Esophagus squamous epithelium (tissue), 5 donors: ENCODE results near the gene CTPS2. TPM values are rescaled to one million over a fixed set of nuclear protein-coding genes. Genes with fewer than 3 reads are reported as not detected.
"Not testable (repeated sequence)": the region's sequence is repeated elsewhere in the genome, so short reads cannot be mapped to it uniquely, and the experiment has no call there.

Experiments
- DNase-seq: peaks from one replicate; lab custom pipeline; 2025; lab: John Stamatoyannopoulos, UW
- H3K27ac ChIP-seq, 4 donors: fragments of 200-600 bp; sonication (generic); one replicate each; pipeline ENCODE4 v1.5.1; 2016 to 2019; ENCODE audit warnings: mild to moderate bottlenecking in 1 of 4
- H3K27me3 ChIP-seq, 4 donors: fragments of 200-600 bp; sonication (generic); 1 replicate in 3 of 4; 2 replicates in 1 of 4; pipeline versions ENCODE4 v1.5.1 to v1.6.0; 2017 to 2021; ENCODE audit warnings: antibody characterized with exemption in 1 of 4
- H3K36me3 ChIP-seq, 3 donors: fragments of 200-600 bp; sonication (generic); one replicate each; pipeline ENCODE4 v1.5.1; 2016 to 2019
- H3K4me1 ChIP-seq, 3 donors: fragments of 200-600 bp; sonication (generic); one replicate each; pipeline ENCODE4 v1.5.1; 2017 to 2019
- H3K4me3 ChIP-seq, 4 donors: fragments of 200-600 bp; sonication (generic); 1 replicate in 3 of 4; 2 replicates in 1 of 4; pipeline ENCODE4 v1.5.1; 2016 to 2019; ENCODE audit warnings: mild to moderate bottlenecking in 2 of 4, moderate library complexity in 1 of 4
- H3K9me3 ChIP-seq, 3 donors: fragments of 200-600 bp; sonication (generic); one replicate each; pipeline ENCODE4 v1.5.1; 2016 to 2019
- POLR2A ChIP-seq, 4 donors: fragments of 450-650 bp; IDR thresholded peaks; one replicate each; pipeline ENCODE4 v1.6.1; 2017; ENCODE audit warnings: antibody characterized with exemption in 4 of 4, mild to moderate bottlenecking in 4 of 4, moderate library complexity in 3 of 4
- WGBS, 2 donors: methylation state at CpG; one replicate each; pipeline ENCODE4 v1.1.5; 2018; 5-methylcytosine and 5-hydroxymethylcytosine counted together
- intact Hi-C: fragments of 100-400 bp; cut with DNase I; formaldehyde crosslinking; loops from one replicate; pipeline ENCODE4 v1.15.0; 2022
- total RNA-seq, 4 donors: library from RNA; depleted of rRNA; stranded (reverse); fragments of >200 nt; gene quantifications; one replicate each; pipeline ENCODE4 v1.1.0, GENCODE V29; 2016
- TF ChIP-seq, protein P1 (sequence below), 6 experiments: fragments of 450-650 bp in 4 of 6; fragments of 200-600 bp in 2 of 6; sonication (generic) in 2 of 6; IDR thresholded peaks; one replicate each; pipeline ENCODE4 v1.5.1; 2016 to 2019; ENCODE audit warnings: antibody characterized with exemption in 6 of 6, mild to moderate bottlenecking in 4 of 6, moderate library complexity in 4 of 6
- donor health status: DM: yes; HTN: yes; CAD: no.

The CTPS2 gene
- total RNA-seq, 4 donors from 2014 or later: 4.1 to 9.7 (median 6.3) TPM

DNA sequence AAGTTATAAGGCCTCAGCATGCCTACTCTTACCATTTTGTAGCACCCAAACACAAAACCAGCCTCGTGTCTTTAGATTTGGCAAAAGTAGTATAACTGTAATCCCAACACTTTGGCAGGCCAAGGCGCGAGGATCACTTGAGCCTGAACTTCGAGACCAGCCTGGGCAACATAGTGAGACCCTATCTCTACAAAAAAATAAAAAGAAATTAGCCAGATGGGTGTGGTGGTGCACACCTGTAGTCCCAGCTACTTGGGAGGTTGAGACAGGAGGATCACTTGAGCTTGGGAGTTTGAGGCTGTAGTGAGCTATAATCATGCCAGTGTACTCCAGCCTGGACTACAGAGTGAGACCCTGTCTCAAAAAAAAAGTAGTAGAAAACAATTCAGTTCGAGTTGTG is 24.6 kb upstream of the CTPS2 start:
- no peak for TF ChIP-seq POLR2A (IDR thresholded peaks at IDR 0.05)
- TF ChIP-seq, protein P1, sequence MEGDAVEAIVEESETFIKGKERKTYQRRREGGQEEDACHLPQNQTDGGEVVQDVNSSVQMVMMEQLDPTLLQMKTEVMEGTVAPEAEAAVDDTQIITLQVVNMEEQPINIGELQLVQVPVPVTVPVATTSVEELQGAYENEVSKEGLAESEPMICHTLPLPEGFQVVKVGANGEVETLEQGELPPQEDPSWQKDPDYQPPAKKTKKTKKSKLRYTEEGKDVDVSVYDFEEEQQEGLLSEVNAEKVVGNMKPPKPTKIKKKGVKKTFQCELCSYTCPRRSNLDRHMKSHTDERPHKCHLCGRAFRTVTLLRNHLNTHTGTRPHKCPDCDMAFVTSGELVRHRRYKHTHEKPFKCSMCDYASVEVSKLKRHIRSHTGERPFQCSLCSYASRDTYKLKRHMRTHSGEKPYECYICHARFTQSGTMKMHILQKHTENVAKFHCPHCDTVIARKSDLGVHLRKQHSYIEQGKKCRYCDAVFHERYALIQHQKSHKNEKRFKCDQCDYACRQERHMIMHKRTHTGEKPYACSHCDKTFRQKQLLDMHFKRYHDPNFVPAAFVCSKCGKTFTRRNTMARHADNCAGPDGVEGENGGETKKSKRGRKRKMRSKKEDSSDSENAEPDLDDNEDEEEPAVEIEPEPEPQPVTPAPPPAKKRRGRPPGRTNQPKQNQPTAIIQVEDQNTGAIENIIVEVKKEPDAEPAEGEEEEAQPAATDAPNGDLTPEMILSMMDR (IDR thresholded peaks at IDR 0.05): no peak
- Histone ChIP-seq H3K4me3 (no peak overlapping the region), H3K36me3 (peaks cover 5 to 55% (median 19%) of the 10 kb centered on the region in 3 donors), H3K27me3 (no peaks in the 10 kb centered on the region), H3K4me1 (no peaks in the 10 kb centered on the region), H3K27ac (no peak overlapping the region), H3K9me3 (no peaks in the 10 kb centered on the region)
- intact Hi-C loops: no loop called here
- no peak for DNase-seq
- WGBS, 2 donors: 95 to 100% methylated on average over 5 of the region's 5 CpGs

DNA sequence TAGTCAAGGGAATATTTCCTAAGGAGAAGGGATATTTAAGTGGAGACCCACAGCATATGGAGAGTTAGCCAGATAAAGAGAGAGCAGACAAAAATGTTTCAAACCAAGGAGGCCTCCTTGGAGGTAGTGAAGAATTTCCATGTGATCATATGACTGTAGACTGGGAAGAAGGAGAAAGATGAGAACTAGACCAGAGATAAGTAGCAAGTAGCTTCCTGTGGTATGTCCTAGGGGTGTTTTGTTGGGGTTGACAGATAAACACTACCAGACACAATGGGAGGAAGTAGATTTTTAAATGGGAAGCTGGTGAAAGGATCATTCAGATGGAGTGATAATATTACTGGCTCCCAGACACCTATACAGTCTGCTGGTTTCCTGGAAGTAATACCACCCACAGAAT is 20.5 kb upstream of the CTPS2 start:
- DNase-seq: no peak
- intact Hi-C loops: no loop called here
- Histone ChIP-seq H3K4me3 (no peak overlapping the region), H3K27me3 (no peaks in the 10 kb centered on the region), H3K4me1 (no peaks in the 10 kb centered on the region), H3K36me3 (peaks cover 5 to 28% (median 19%) of the 10 kb centered on the region in 3 donors), H3K9me3 (no peaks in the 10 kb centered on the region), H3K27ac (no peak overlapping the region)
- TF ChIP-seq POLR2A (IDR thresholded peaks at IDR 0.05): no peak
- TF ChIP-seq, protein P1 (IDR thresholded peaks at IDR 0.05): no peak

- Histone ChIP-seq H3K27me3 (no peaks in the 10 kb centered on the region), H3K36me3 (peaks cover 0 to 2% (median 0%) of the 10 kb centered on the region in 3 donors), H3K4me3 (no peak overlapping the region), H3K9me3 (no peaks in the 10 kb centered on the region), H3K4me1 (no peaks in the 10 kb centered on the region), H3K27ac (no peak overlapping the region)
- TF ChIP-seq POLR2A (IDR thresholded peaks at IDR 0.05): no peak
- TF ChIP-seq, protein P1 (IDR thresholded peaks at IDR 0.05): no peak
- intact Hi-C loops: no loop called here
- no peak for DNase-seq
- WGBS, 2 donors: 70 to 92% methylated on average over 1 of the region's 1 CpG
These were observed 18.0 kb upstream of the CTPS2 start for GRCh38 chrX:16730450-16730849.

GRCh38 chrX:16727637-16728036 is 15.2 kb upstream of the CTPS2 start:
- no peak for DNase-seq
- TF ChIP-seq, protein P1 (IDR thresholded peaks at IDR 0.05): no peak
- no peak for TF ChIP-seq POLR2A (IDR thresholded peaks at IDR 0.05)
- Histone ChIP-seq H3K9me3 (no peaks in the 10 kb centered on the region), H3K4me3 (no peak overlapping the region), H3K36me3 (no peaks in the 10 kb centered on the region), H3K4me1 (peaks cover 0 to 4% (median 0%) of the 10 kb centered on the region in 3 donors), H3K27me3 (no peaks in the 10 kb centered on the region), H3K27ac (no peak overlapping the region)
- intact Hi-C loops: loop anchor here (10.0 kb wide), 1 partner anchor 57 kb away; the partner anchor contains the start of gene TXLNG

GRCh38 chrX:16726347-16726988 is 14.0 kb upstream of the CTPS2 start:
- peaks cover 0 to 15% (median 0%) of the 10 kb centered on the region in 3 donors for H3K4me1 ChIP-seq
- H3K27me3 ChIP-seq, DNase-seq, H3K4me3 ChIP-seq, H3K36me3 ChIP-seq, H3K9me3 ChIP-seq, H3K27ac ChIP-seq: not testable (repeated sequence)
- intact Hi-C loops: loop anchor here (10.0 kb wide), 1 partner anchor 58 kb away; the partner anchor contains the start of gene TXLNG
- 80 to 81% methylated on average over 3 to 5 of the region's 5 CpGs for WGBS, 2 donors
